GM21737 (cell line): ENCODE results near the gene MTAP.

ENCODE experiments used
- ATAC-seq: cut with Tn5 transposase; IDR thresholded peaks from one replicate; pipeline ENCODE4 v1.9.1; 2021; ENCODE audit warnings: mild to moderate bottlenecking, moderate library complexity; ENCODE audit not compliant: unreplicated experiment

The MTAP gene

GRCh38 chr9:21802418-21803000 lies at the start of gene MTAP:
MTAP (plus strand) TSS chr9:21802636; CDS start chr9:21802749, 113 bp downstream.
- peak; percentile 82 for ATAC-seq

GRCh38 chr9:21753523-21753922 lies 48.9 kb upstream of the MTAP start:
- ATAC-seq: no peak

- no peak for ATAC-seq
Measured at GRCh38 chr9:21754741-21755140, 47.7 kb upstream of the MTAP start.

GRCh38 chr9:21758540-21758939 lies 43.9 kb upstream of the MTAP start:
- no peak for ATAC-seq

- ATAC-seq: peak; percentile 69
Measured at GRCh38 chr9:21761309-21761901, 41.0 kb upstream of the MTAP start.

- ATAC-seq: no peak
Measured at GRCh38 chr9:21762064-21762463, 40.4 kb upstream of the MTAP start.

GRCh38 chr9:21764846-21765245 lies 37.6 kb upstream of the MTAP start:
- no peak for ATAC-seq

GRCh38 chr9:21766096-21766495 lies 36.3 kb upstream of the MTAP start:
- ATAC-seq: no peak

- ATAC-seq: no peak
Measured at GRCh38 chr9:21770871-21771560, 31.4 kb upstream of the MTAP start.

- no peak for ATAC-seq
Measured at GRCh38 chr9:21777701-21778100, 24.7 kb upstream of the MTAP start.

GRCh38 chr9:21778304-21778703 lies 24.1 kb upstream of the MTAP start:
- no peak for ATAC-seq

- no peak for ATAC-seq
Measured at GRCh38 chr9:21779397-21779796, 23.0 kb upstream of the MTAP start.

- ATAC-seq: no peak
Measured at GRCh38 chr9:21781656-21782055, 20.8 kb upstream of the MTAP start.

- ATAC-seq: no peak
Measured at GRCh38 chr9:21782205-21782604, 20.2 kb upstream of the MTAP start.

- no peak for ATAC-seq
Measured at GRCh38 chr9:21788752-21789151, 13.7 kb upstream of the MTAP start.

GRCh38 chr9:21789541-21790037 lies 12.8 kb upstream of the MTAP start:
- peak; percentile 97 for ATAC-seq

- ATAC-seq: no peak
Measured at GRCh38 chr9:21795483-21795882, 7.0 kb upstream of the MTAP start.

- ATAC-seq: no peak
Measured at GRCh38 chr9:21796768-21797167, 5.7 kb upstream of the MTAP start.

GRCh38 chr9:21800931-21801682 lies 1.3 kb upstream of the MTAP start:
- ATAC-seq: no peak

GRCh38 chr9:21801683-21802417 lies 586 bp upstream of the MTAP start:
- ATAC-seq: no peak

- no peak for ATAC-seq
Measured at GRCh38 chr9:21803649-21804048, 1.2 kb downstream of the MTAP start.
